Activated naive CD4-positive, alpha-beta T cell (primary cell): ENCODE data around the gene LHFPL4.
"Not testable (repeated sequence)": the region's sequence is repeated elsewhere in the genome, so short reads cannot be mapped to it uniquely, and the experiment has no call there.

Experiments
- DNase-seq, 4 experiments: peaks; one replicate each; lab custom pipeline; 2025; lab: John Stamatoyannopoulos, UW

The LHFPL4 gene

GRCh38 chr3:9553021-9553947 is at the start of gene LHFPL4:
Gene LHFPL4, minus strand, starts transcription at chr3:9553822. Its CDS starts 1,143 bp downstream, at chr3:9552679.
- DNase-seq = no peak

- DNase-seq = no peak
Observed at GRCh38 chr3:9602620-9603019, 49.0 kb upstream of the LHFPL4 start.

GRCh38 chr3:9601006-9601581 is 47.5 kb upstream of the LHFPL4 start:
- not testable (repeated sequence) for DNase-seq

- DNase-seq = no peak
Observed at GRCh38 chr3:9600597-9600996, 47.0 kb upstream of the LHFPL4 start.

GRCh38 chr3:9598783-9599387 is 45.3 kb upstream of the LHFPL4 start:
- DNase-seq = no peak

GRCh38 chr3:9595877-9596276 is 42.3 kb upstream of the LHFPL4 start:
- no peak for DNase-seq

- DNase-seq = not testable (repeated sequence)
Observed at GRCh38 chr3:9591781-9592180, 38.2 kb upstream of the LHFPL4 start.

GRCh38 chr3:9590282-9590791 is 36.7 kb upstream of the LHFPL4 start:
- DNase-seq = no peak

- DNase-seq = no peak
Observed at GRCh38 chr3:9583792-9584191, 30.2 kb upstream of the LHFPL4 start.

GRCh38 chr3:9583371-9583770 is 29.7 kb upstream of the LHFPL4 start:
- DNase-seq = no peak

- DNase-seq = no peak
Observed at GRCh38 chr3:9582332-9582731, 28.7 kb upstream of the LHFPL4 start.

- no peak for DNase-seq
Observed at GRCh38 chr3:9581742-9582141, 28.1 kb upstream of the LHFPL4 start.

- DNase-seq = no peak
Observed at GRCh38 chr3:9569054-9569453, 15.4 kb upstream of the LHFPL4 start.

- DNase-seq = no peak
Observed at GRCh38 chr3:9565316-9565715, 11.7 kb upstream of the LHFPL4 start.

- DNase-seq = no peak
Observed at GRCh38 chr3:9563851-9564250, 10.2 kb upstream of the LHFPL4 start.

- DNase-seq = not testable (repeated sequence)
Observed at GRCh38 chr3:9560056-9560455, 6.4 kb upstream of the LHFPL4 start.

GRCh38 chr3:9553948-9554513 is 409 bp upstream of the LHFPL4 start:
- no peak for DNase-seq

GRCh38 chr3:9552252-9552999 is 1.2 kb downstream of the LHFPL4 start:
- peak in 1 of 4 experiments; percentile 6 for DNase-seq

- DNase-seq = no peak
Observed at GRCh38 chr3:9550999-9551398, 2.6 kb downstream of the LHFPL4 start.

- no peak for DNase-seq
Observed at GRCh38 chr3:9549600-9549999, 4.0 kb downstream of the LHFPL4 start.

- DNase-seq = no peak
Observed at GRCh38 chr3:9548991-9549390, 4.6 kb downstream of the LHFPL4 start.

- no peak for DNase-seq
Observed at GRCh38 chr3:9542182-9542581, 11.4 kb downstream of the LHFPL4 start.
